ENCODE measurements around the gene KANK4.

KANK4 gene

GRCh38 chr1:62316135-62316534, 3.1 kb downstream of the KANK4 start:
- no peak for TF ChIP-seq CTCF (IDR thresholded peaks at IDR 0.05; ENCODE audit: insufficient read depth, low read depth, low read length, missing control alignments)
- no peak for DNase-seq (ENCODE audit: low read depth)

GRCh38 chr1:62315387-62315786, 3.8 kb downstream of the KANK4 start:
- TF ChIP-seq CTCF (IDR thresholded peaks at IDR 0.05; ENCODE audit: insufficient read depth, low read depth, low read length, missing control alignments), result no peak
- H3K4me3 ChIP-seq (ENCODE audit: low read depth, low read length), result no peak overlapping the region
- DNase-seq (ENCODE audit: low read depth), result no peak

More at GRCh38 chr1:62316135-62316534, 3.1 kb downstream of the KANK4 start:
- no peak overlapping the region for H3K4me3 ChIP-seq (ENCODE audit: low read depth, low read length)

GRCh38 chr1:62314454-62315350, 4.5 kb downstream of the KANK4 start:
- no peak for TF ChIP-seq CTCF (IDR thresholded peaks at IDR 0.05; ENCODE audit: insufficient read depth, low read depth, low read length, missing control alignments)
- DNase-seq (ENCODE audit: low read depth), result no peak
- no peak overlapping the region for H3K4me3 ChIP-seq (ENCODE audit: low read depth, low read length)

- no peak for TF ChIP-seq CTCF (IDR thresholded peaks at IDR 0.05; ENCODE audit: insufficient read depth, low read depth, low read length, missing control alignments)
- H3K4me3 ChIP-seq (ENCODE audit: low read depth, low read length), result no peak overlapping the region
- DNase-seq (ENCODE audit: low read depth), result no peak
Measured at GRCh38 chr1:62312698-62313097, 6.5 kb downstream of the KANK4 start.

- no peak for DNase-seq (ENCODE audit: low read depth)
- TF ChIP-seq CTCF (IDR thresholded peaks at IDR 0.05; ENCODE audit: insufficient read depth, low read depth, low read length, missing control alignments), result no peak
Measured at GRCh38 chr1:62311473-62311943, 7.7 kb downstream of the KANK4 start.

GRCh38 chr1:62309906-62310305, 9.3 kb downstream of the KANK4 start:
- DNase-seq (ENCODE audit: low read depth), result no peak
- H3K4me3 ChIP-seq (ENCODE audit: low read depth, low read length), result no peak overlapping the region
- TF ChIP-seq CTCF (IDR thresholded peaks at IDR 0.05; ENCODE audit: insufficient read depth, low read depth, low read length, missing control alignments), result no peak

More at GRCh38 chr1:62311473-62311943, 7.7 kb downstream of the KANK4 start:
- no peak overlapping the region for H3K4me3 ChIP-seq (ENCODE audit: low read depth, low read length)
